HG02981 (cell line): ENCODE measurements around the gene UBAC2.
"Not testable (repeated sequence)": the region's sequence is repeated elsewhere in the genome, so short reads cannot be mapped to it uniquely, and the experiment has no call there.

Experiments
- ATAC-seq: cut with Tn5 transposase; IDR thresholded peaks from one replicate; pipeline ENCODE4 v1.9.1; 2021; ENCODE audit warnings: mild to moderate bottlenecking, moderate library complexity; ENCODE audit not compliant: unreplicated experiment

UBAC2 gene

DNA sequence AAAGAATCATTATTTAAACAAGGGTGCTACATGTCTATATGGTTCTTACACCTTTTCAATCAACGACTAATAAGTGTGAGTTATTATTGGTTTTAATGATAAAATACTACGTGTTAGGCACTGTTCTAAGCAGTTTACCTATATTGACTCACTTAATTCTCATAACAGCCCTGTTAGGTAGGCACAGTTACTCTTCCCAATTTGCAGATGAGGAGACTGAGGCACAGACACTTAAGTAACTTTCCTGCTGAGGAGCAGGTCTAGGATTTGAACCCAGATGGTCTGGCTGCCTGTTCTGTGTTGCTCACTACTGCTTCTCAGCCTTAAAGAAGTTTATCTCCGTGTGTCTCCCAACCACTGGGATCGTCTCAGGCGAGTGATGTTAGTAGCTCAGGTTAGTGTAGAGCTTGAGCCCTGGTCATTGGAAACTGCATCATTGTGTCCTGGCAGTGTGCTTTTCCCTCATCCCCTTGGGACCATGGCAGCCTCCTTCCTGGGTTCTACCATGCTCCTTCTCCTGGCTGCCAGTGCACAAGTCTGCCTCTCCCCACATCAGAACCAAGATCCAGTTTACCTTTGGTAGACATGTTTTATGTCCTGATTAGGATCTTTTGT lies 10.9 kb downstream of the UBAC2 start:
- no peak for ATAC-seq

DNA sequence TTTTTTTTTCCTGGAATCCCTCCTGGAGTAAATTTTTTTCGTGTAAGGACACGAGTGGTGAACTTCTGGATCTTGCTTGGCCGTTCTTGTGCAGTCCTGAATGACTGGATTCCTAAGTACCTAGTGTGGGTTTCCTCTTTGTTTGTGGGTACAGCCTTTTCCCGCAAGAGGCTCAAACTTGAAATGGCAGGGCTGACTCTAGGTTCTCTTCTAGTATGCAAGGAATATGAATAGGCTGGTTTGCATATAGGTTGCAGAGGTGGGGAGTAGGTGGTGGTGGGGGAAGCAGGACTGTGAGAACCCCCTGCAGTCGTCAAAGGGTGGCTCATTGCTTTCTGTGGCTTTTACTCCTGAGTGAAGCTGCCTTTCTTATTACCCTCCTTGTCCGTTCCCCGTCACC lies 13.6 kb downstream of the UBAC2 start:
- peak; percentile 80 for ATAC-seq

DNA sequence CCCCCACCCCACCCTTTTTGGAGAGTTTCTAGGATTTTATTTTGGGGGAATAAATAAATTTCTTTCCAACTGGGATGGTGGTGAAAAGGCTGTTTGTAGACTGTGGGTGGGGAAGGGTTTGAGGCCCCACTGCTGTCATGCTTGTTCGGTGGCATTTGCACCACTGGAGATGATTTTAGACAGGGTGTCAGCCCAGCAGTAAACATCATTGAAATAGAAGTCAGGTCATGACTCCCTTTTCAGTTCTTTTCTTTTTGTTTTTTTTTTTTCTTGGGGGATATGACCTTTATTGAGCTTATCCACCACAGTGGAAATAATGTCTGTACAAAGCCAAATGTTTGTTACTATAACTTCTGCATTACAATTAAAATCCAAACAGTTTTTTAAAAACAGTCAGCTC lies 14.1 kb downstream of the UBAC2 start:
- no peak for ATAC-seq

DNA sequence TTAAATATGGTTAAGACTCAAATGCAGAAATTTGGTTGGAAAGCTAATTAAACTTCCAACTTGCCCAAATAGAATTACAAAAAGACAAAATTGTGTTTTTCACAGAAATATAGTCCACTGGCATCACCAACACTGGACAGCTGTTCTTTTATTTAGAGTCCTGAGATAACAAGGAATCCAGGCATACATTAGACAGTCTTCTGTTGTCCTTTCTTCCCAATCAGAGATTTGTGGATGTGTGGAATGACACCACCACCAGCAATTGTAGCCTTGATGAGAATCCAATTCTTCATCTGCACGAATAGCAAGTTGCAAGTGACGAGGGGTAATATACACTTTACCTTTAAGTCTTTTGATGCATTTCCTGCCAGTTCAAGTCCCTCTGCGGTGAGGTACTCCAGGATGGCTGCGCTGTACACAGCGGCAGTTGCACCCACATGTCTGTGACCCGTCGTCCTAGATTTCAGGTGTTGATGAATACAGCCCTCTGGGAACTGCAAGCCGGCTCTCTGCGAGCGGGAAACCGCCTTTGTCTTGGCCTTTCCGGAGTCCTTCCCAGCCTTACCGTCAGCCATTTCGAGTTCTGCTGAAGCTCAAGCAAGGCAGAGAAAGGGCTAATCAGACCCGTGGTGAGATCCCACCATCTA lies 14.7 kb downstream of the UBAC2 start:
- ATAC-seq, result no peak

DNA sequence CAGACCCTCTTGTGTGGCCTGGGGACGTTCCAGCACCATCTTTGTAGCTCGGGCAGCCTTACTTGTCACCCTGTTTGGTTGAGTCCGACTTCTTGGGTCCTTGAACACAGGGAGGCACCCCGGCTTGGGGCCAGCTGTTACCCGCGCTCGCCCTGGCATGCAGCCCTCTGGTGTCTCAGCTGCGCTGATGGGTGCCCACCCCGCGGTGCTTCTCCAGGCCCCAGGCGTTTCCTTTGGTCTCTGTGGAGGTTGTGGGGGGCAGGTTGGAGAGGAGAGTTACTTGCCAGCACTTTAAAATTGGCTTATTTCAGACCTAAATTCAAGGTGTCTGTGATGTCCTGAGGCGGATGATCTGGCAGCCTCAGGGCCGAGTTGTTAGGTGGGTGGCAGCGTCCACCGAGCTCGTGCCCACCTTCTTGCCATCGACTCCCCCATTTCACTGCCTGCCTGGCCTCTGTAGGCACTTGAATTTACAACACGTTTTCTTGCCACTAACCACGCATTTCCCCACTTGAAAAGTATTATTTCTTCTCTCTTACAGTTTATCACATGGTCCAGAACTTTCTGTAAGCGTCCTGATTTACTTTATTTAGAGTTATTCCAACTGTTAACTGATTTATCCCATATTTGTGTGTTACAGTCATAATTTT lies 16.9 kb downstream of the UBAC2 start:
- ATAC-seq, result no peak

DNA sequence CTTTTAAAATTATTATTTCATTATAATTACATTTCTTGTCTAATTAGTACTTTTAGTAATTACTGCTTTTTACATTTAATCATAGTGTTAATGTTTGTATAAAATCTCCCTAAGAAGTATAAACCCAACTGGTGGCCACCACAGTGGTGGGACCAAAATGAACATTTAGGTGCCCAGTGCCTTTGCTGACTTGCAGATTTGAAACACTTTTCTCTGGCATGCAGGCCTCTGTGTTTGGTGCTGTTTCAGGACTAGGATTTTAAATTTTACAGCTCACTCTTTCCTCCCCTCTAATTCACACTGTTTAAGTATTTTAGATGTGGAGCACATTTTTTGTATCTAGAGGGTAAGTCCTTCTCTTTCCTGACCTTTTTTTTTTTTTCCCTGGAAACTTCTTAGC lies 17.5 kb downstream of the UBAC2 start:
- ATAC-seq, result no peak

DNA sequence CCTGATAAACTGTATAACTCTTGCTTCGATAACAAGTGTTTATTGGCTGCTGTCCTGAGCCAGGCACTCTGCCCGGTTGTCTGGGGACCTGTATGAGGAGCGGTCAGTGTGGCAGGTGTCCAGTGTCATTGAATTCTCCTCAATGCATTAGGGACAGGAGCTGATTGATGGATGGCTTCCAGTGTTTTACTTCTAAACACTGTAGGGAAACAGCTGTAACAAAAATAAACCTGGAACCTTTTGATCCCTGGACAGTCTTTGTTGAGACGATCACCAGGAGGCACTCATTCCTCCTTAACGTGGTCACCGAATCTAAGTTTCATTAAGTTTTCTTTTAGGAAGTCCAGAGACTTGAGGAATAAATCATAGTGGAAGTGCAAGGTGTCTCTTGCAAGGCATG lies 17.9 kb downstream of the UBAC2 start:
- no peak for ATAC-seq

DNA sequence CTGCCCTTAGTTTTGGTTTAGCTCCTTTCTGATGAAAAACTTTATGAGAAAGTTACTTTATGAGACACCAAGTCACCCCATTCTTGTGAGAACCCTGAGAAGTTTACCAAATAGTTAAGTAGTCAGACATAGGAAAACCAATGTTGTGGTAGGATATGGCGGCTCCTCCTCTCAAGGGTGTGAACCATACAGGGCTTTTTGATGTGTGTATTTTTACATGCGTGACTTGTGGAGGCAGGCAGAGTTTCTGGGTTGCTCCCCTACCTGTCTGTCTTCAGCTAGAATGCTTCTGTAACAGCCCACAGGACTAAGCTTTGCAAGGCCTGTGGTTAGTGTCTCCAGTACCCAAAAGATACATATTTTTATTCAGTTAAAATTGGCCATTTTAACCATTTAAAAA lies 18.3 kb downstream of the UBAC2 start:
- ATAC-seq, result peak; percentile 49

DNA sequence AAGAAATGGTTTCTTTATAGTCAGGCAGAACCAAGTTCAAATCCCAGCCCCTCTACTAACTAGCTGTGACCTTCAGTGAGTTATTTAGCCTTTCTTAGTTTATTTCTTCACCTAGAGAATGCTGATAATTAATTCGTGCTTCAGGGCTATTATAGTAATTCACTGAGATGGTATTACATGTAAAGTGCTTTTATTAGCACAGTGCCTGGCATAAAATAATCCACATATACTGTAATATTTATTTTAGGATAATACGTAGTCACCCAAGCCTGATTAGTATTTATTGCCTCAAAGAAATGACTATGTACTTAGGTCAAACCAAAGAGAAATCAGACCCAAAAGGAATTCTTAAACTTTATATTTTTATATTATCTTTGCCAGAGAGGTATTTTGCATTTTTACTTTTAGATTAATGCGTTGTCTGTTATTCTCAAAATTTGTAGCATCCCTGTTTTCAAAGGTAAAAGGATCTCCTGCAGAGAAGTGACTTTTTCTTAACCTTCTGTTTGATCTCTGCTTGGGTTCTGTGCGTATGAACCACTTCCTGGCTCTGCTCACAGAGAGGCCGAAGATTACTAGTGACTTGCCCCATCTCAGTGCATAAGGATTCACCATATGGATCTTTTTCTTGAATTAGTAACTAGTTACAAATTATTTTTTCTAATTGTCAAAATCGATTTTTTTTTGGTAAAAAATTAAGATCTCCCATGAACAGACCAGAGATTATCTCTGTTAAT lies 19.7 kb downstream of the UBAC2 start:
- ATAC-seq, result no peak

DNA sequence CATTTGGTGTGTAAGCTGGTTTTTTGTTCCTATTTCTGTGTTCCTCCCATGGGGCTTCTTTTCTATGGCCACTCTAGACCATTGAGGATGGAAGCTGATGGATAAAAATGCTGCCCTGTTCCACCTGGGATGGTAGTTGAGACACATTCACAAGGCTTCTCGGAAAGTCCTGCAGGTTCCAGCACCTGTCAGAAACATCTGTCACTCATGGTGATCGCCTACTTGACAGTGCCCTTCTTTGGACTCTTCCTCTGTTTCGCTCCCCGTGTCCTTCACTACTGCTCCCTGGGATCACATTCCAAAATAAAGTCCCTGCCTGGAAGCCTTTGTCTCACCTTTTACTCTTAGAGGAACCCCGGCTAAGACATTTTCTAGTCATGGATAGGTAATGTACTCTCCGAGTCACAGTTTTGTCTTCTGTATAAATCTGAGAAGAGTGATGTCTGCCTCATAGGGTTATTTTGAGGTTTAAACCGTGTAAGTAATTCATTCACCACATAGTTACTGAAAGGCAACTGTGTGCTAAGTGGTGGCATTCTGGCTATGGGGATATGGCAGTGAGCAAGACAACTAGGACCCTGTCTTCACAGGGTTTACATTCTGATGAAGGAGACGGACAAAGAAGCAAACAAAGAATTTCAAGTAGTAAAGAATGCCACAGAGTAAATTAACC lies 21.0 kb downstream of the UBAC2 start:
- no peak for ATAC-seq

DNA sequence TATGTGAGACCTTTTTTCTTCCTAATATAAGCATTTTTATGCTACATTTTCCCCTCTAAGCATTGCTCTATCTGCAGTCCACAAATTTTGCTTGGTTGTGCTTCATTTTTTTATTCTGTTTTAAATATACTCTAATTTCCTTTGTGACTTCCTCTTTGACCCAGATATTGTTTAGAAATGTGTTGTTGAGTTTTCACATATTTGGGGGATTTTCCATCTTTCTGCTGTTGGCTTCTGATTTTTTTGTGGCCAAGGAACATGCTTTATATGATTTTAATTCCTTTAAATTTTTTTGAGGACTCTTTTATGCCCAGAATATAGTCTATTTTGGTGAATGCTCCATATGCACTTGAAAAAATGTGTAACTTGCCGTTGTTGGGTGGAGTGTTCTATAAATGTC lies 22.9 kb downstream of the UBAC2 start:
- no peak for ATAC-seq

DNA sequence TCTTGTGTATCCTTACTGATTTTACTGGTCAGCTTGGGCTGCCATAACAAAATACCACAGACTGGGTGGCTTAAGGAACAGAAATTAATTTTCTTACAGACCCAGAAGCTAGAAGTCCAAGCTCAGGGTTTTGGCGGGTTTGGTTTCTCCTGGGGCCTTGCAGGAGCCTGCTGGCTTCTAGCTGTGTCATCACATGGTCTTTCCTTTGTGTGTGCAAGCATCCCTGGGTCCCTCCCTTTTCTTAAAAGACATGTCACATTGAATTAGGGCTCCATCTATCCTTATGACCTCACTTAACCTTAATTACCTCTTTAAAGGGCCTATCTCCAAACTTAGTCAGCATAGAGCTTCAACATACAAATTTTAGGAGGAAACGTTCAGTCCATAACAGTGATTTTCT lies 23.4 kb downstream of the UBAC2 start:
- no peak for ATAC-seq

DNA sequence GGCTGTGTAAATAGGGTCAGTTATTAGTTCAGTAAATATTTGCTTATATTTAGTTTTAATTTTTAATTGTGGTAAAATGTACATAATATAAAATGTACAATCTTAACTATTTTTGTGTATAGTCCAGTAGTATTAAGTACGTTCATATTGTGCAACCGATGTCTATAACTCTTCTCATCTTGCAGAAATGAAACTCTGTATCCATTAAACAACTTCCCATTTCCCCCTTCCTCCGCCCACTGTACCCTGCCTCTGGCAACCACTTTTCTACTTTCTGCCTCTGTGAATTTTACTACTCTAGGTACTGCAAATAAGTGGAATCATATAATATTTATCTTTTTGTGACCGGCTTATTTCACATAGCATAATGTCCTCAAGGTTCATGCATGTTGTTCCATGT lies 24.4 kb downstream of the UBAC2 start:
- ATAC-seq, result no peak

DNA sequence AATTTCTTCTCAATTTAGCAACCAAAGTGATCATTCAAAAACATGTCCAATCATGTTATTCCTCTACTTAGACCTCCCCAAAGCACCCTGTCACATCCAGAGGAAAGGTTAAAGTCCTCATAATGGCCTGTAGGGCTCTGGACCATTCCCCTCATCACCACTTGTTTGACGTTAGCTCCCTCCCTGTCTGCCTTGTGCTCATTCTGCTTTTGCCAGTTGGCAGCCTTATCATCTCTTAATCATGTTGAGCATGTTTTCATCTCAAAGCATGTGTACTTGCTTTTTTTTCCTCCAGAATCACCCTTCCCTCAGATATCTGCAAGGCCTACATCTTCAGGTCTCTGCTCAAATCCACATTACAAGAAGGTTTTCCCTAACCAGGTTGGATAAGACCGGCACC lies 25.9 kb downstream of the UBAC2 start:
- no peak for ATAC-seq

DNA sequence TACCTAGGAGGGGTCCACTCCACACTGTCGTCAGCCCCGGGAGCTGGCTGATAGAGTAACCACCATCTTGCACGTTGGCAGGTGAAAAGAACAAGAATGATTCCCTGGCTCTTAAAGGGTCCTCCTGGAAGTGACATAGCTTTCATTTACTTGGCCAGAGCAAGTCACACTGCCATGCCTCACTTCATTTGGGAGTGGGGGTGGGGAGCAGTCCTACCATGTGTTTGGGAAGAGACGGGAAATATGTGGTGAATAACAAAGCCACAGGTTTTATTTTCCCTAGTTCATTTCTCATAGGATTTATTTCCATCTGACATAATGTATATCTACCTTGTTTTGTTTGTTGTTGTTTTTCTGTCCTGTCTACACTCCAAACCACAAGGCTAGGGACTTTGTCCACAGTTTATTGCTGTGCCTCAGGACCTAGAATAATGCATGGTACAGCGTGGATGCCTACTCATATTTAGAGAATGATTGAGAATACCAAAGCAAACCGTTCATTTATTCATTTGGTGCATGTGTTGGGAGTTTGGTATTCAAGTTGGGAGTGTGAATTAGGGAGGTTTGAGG lies 26.8 kb downstream of the UBAC2 start:
- no peak for ATAC-seq

DNA sequence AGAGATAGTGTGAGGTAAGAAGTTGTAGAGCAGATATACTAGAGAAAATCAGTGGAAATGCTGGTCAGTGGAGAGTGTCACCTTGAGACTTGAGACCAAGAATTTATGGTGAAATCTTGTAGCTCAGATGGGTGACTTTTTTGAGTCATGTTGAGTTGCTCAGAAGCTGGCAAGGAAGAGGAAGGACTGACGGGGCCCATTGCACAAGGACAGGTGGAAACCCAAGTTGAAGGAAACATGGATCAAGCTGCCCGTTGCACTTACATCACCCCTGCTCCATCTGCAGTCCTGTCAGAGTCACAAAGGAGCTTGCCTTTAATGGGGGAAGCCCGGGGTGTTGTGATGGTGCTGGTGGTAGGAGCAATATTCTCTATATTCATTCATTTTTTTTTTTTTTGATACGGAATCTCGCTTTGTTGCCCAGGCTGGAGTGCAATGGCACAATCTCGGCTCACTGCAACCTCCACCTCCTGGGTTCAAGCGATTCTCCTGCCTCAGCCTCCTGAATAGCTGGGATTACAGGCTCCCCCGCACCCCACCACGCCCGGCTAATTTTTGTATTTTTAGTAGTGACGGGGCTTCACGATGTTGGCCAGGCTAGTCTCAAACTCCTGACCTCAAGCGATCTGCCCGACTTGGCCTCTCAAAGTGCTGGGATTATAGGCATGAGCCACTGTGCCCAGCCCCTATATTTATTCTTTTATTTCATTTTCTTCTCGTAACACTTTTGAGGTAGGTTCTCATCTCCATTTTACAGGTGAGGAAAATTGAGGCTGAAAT lies 27.4 kb downstream of the UBAC2 start:
- ATAC-seq, result no peak

DNA sequence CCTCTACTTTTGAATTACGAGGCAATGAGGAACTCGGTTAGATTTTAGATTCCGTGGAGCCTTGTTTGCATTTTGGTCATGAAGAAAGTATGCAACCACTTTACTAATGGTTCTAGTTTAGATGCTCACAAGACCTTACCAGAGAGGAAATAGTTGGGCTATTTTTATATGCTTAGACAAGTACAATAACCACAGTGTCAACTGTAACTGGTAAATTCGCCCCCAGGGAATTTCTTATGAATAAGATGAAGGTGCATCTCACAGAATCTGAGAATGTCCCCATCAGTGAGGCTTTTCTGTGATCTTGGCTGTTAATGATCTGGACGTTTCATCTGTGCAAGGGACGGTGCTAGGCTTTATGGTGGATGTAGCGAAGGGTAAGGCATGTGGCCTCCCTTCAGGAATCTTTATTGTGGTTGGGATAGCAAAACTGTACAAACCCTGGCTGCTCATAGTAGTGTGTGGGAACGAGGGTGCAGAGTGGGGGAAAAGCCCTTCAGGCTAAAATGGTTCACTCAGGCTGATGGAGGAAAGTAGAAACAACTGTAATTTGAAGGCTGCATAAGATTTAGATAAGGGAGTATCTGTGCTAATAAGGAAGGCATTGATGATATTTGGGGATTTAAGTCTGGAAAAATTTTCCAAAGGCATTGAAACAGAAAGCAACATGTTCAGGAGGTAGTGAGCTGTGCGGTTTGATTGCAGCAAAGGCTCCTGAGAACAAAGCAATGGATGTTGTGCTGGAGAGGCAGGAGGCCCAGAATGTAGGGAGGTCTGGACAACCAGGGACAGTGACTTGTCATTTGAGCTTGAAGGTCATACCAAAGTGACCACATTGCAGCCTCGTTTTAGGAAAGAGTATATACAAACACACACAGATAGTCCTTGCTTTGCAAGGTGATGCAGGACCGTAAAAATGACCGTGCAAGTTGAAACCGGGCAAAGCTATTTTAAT lies 28.4 kb downstream of the UBAC2 start:
- peak; percentile 89 for ATAC-seq

DNA sequence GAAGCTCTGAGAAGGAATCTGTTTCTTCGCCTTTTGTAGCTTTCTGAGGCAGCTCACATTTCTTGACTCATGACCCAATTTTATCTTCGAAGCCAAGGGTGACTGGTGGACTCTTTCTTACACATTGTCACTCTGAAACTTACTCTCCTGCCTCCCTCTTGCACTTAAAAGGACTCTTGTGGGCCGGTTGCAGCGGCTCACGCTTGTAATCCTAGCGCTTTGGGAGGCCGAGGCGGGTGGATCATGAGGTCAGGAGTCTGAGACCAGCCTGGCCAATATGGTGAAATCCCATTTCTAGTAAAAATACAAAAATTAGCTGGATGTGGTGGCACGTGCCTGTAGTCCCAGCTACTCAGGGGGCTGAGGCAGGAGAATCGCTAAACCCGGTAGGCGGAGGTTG lies 29.9 kb downstream of the UBAC2 start:
- not testable (repeated sequence) for ATAC-seq

DNA sequence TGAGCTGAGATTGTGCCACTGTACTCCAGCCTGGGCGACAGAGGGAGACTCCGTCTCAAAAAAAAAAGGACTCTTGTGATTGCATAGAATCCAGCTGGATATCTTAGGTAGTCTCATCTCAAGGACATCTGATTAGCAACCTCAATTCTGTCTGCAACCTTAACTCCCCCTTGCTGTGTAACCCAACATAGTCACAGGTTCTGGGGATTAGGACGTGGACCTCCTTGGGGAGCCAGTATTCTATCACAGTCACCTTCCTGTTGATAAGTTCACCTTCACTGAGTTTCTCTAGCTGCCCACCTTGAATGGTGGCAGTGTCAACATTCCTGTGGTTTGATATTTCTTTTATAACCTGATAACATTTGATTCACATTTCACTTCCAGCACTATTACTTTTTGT lies 30.3 kb downstream of the UBAC2 start:
- no peak for ATAC-seq
